ENCODE measurements around the gene CCIN.
"Not testable (repeated sequence)": the region's sequence is repeated elsewhere in the genome, so short reads cannot be mapped to it uniquely, and the experiment has no call there.

The CCIN gene

DNA sequence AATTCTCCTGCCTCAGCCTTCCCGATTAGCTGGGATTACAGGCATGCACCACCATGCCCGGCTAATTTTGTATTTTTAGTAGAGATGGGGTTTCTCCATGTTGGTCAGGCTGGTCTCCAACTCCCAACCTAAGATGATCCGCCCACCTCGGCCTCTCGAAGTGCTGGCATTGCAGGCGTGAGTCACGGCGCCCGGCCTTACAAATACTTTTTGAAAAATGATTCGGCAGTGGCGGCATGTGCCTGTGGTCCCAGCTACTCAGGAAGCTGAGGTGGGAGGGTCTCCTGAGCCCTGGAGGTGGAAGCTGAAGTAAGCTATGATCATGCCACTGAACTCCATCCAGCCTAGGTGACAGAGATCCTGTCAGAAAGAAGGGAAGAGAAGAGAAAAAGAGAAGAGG lies 9.1 kb upstream of the CCIN start:
- DNase-seq (ENCODE audit: low read depth) = not testable (repeated sequence)

DNA sequence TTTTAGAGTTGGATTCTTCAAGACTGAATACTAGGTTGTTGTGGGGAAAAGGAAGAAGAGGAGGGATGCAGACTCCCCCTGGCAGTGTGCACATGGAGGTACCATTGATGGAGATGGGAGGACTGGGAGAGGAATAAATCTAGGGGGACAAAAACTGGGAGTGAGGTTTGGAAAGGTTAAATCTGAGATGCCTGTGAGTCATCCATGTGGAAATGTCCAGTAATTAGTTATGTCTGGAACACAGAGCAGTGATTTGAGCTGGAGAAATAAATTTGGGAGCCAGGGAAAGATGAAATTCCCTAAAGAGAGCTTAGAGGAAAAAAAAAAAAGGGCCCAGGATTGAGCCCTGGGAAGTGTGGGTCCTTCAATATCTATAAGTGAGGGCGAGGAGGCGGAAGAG lies 8.0 kb upstream of the CCIN start:
- DNase-seq (ENCODE audit: low read depth) = no peak

DNA sequence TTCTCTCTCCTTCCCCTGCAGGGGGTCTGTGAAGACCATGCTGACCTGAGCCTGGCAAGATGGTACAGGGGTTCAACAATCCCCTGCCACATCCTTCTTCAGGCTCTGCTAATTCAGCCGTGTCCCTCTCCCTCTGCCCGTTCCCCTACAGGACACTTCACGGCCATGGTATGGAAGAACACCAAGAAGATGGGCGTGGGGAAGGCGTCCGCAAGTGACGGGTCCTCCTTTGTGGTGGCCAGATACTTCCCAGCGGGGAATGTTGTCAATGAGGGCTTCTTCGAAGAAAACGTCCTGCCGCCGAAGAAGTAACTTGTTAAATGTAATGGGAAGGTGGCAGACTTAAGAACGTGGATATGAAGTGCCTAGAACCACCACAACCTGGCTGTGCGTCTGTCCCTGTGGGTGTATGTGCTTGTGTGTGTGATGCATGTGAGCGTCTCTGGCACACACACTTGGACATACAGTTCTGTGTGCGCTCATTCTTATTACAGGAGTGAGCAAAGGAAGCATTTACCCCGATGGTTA lies 6.9 kb upstream of the CCIN start:
- DNase-seq (ENCODE audit: low read depth) = no peak

DNA sequence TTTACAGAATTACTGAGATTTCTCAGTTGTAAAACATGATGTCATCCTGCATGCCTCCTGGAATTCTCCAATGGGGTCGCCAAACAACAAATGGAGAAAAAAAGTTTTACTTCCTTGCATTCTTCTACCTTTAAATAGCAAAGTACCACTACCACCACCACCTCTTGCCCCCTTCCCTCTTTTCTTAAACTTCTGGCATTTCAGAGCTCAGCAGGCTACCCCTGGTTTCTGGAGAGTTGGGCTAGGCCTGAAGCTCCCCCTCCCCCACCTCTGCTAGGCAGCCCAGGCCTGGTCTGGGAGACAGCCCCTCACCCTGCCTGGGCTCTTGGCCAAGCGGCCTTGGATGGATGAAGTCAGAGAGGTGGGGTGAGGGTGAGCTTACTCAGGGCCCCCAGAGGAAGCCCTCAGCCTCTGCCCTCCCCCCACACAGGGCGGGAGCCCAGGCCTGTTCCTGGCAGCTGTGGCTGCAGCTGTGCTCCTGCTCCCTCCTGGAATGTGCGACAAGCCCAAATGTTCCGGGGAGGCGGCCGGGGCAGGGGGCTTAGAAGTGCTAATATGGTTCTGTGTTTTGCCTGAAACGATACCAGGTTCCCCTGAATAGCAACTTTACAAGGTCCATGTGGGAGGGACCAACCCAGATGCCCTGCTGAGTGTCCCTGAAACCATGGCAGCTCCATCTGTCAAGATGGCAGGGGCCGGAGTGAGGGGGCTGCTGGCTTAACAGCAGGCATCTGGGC lies 6.0 kb upstream of the CCIN start:
- DNase-seq (ENCODE audit: low read depth) = no peak

DNA sequence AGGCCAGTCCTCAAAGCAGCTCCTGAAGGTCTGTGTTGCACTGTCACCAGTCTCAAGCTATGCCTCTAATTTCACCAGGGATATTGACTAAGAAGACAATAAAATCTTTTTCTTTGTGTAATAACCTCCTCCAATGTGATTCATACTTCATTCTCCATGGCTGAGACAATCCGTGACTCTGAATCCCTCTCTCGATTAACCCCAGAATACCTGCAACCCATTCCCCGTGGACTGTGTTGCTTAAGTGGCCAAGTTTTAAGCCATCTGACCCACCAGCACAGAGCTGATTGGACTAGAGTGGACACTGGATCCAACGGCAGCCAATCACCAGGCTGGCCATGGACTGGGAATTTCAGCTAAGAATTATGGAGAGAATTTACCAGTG lies 5.4 kb upstream of the CCIN start:
- DNase-seq (ENCODE audit: low read depth) = no peak

DNA sequence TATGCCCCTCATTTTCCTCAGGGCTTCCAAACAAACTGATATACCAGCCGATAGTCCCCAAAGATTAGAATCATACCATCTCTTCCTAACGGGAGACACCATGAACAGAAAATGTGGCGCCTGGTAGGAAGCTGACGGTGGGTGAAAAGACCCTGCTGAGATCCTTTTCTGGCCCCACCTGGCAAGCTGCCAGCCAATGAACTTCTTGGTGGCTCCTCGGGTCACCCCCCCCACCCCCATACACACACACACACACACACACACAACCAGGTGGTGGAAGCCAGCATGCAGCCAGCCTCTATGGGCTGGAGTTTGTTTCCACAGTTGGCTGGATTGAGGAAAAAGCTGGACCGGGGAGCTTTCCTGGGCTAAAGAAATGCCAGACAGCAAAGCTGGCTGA lies 4.8 kb upstream of the CCIN start:
- no peak for DNase-seq (ENCODE audit: low read depth)

DNA sequence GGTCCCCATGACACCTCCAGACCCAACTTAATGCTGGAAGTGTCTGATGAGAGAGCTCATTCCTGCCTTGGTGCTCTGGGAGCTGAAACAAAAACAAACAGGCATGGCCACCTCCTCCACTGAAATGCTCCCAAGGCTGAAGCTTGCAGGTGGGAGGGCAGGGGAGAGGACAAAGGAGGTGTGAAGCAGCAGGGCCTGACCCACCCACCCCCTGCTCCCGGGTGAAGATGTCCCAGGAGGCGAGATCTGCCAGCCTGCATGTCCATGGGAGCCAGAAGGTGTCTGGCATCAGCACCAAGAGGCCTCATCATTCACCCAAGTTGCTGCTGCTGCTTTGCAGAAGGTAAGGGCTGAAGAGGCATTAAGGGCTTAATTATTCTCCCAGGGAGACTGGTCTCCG lies 4.2 kb upstream of the CCIN start:
- no peak for DNase-seq (ENCODE audit: low read depth)

DNA sequence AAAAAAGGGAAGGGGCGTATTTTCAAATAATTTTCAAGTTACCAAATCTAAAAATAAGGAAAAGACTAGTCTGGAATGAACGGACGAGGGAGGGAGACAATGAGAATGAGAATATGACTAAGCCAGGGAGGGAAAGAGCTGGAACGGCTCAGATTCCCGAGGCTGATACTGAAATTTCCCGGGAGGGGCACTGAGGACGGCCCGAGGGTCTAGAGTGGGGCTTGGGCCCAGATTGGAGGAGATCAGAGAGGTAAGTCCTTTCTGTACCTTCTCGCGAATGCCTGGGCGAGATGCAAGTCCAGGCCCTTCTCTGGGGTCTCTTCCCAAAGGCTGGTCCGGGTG lies 3.4 kb upstream of the CCIN start:
- no peak for DNase-seq (ENCODE audit: low read depth)

DNA sequence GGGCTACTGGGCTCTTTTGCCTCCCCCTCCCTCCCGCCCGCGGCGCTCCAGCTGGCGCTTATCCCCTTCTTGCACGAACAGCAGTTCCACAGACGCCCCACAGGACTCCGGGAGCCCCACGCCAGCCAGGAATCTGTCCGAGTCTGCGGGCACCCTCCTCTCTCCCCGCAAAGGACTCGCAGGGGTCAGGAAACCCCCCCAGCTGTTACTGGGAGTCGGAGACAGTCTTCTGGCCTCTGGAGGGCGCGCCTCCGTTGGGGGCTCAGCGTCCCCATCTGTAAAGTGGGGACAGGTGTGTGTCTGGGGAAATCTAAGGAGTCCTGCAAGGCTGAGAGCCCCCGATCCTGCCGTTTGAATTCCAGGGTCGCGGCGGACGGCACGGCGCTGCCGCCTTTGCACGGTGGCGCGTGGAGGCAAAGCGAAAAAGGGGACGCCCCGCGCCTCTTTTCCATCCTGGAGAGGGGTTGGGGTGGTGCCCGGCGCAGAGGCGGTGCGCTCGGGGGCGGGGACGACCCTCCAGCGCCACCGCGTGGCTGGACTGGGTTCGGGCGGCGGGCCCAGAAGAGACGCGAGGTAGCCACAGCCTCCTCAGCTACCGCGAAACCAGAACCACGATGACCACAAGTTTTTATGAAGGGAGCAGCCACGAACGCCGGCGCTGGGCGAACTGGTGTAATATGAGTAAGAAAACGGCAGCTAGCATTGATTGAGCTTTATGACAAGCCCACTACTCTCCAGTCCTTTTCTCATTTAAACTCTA lies 2.8 kb upstream of the CCIN start:
- DNase-seq (ENCODE audit: low read depth) = peak; percentile 67

DNA sequence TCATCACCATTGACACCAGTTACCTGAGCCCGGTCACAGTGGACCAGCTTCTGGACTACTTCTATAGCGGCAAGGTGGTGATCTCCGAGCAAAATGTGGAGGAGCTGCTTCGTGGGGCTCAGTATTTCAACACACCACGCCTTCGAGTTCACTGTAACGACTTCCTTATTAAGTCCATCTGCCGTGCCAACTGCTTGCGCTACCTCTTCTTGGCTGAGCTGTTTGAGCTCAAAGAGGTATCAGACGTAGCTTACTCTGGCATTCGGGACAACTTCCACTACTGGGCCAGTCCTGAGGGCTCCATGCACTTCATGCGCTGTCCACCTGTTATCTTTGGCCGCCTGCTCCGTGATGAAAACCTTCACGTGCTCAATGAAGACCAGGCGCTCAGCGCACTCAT lies 520 bp downstream of the CCIN start:
- no peak for DNase-seq (ENCODE audit: low read depth)

DNA sequence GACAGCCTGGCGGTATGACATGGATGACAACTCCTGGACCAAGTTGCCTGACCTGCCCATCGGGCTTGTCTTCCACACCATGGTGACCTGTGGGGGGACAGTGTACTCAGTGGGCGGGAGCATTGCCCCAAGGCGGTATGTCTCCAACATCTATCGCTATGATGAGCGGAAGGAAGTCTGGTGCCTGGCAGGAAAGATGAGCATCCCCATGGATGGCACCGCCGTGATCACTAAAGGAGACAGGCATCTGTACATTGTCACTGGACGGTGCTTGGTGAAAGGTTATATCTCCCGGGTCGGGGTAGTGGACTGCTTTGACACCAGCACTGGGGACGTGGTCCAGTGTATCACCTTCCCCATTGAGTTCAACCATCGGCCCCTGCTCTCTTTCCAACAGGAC lies 1.3 kb downstream of the CCIN start:
- no peak for DNase-seq (ENCODE audit: low read depth)

DNA sequence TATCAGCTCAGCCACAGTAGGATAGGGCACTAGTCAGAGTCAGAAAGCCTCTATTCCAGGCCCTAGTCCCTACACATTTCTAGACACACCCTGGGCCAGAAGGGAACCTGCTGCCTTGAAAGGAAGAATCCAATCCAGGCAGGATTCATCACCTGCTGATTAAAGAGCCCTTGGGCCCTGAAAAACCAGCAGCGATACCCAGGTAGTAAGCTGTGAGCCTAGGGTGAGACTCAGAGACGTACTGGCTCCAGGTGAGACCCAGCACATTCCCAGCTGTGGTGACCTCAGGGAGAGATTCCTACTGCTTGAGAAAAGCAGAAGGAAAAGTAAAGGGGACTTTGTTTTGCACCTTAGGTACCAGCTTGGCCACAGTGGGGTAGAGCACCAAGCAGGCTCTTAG lies 4.7 kb downstream of the CCIN start:
- DNase-seq (ENCODE audit: low read depth) = no peak

DNA sequence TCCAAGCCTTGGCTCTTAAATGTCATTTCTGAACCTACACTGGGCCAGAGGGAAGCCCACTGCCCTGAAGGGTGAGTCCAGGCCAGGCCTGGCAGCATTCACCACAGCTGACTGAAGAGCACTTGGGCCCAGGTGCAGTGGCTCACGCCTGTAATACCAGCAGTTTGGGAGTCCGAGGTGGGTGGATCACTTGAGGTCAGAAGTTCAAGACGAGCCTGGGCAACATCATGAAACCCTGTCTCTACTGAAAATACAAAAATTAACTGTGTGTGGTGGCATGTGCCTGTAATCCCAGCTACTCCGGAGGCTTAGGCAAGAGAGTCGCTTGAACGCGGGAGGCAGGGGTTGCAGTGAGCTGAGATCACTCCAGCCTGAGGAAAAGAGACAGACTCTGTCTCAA lies 5.1 kb downstream of the CCIN start:
- no peak for DNase-seq (ENCODE audit: low read depth)

DNA sequence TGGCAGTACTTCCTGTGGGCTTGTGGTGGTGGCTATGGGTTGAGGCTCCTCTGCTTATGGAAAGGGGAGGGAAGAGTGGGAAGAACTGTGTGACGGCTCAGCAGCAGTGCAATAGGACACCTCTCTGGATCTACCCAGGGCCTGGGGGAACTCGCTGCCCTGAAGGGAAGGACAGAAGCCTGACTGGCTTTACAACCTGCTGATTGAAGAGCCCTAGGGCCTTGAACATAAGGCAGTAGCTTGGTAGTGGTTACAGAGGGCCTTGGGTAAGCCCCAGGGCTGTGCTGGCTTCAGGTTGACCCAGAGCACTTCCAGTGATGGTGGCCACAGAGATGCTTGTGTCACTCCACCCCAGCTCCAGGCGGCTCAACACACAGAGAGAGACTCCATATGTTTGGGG lies 5.5 kb downstream of the CCIN start:
- no peak for DNase-seq (ENCODE audit: low read depth)

DNA sequence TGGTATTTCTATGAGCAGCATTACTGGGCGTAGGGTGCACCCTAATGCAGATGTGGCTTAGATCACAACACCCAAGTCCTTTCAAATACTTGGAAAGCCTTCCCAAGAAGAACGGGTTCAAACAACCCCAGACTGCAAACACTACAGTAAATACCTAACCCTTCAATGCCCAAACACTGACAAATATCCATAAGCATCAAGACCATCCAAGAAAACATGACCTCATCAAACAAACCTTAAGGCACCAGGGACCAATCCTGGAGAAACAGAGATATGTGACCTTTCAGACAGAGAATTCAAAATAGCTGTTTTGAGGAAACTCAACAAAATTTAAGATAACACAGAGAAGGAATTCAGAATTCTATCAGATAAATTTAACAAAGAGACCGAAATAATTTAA lies 6.0 kb downstream of the CCIN start:
- DNase-seq (ENCODE audit: low read depth) = not testable (repeated sequence)

DNA sequence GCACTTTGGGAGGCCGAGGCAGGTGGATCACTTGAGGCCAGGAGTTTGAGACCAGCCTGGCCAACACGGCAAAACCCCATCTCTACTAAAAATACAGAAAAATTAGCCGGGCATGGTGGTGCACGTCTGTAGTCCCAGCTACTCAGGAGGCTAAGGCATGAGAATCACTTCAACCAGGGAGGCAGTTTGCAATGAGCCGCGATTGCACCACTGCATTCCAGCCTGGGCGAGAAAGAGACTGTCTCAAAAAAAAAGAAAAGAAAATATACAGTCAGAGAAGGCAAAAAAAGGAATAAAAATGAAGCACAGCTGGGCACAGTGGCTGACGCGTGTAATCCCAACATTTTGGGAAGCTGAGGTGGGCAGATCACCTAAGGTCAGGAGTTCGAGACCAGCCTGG lies 7.3 kb downstream of the CCIN start:
- not testable (repeated sequence) for DNase-seq (ENCODE audit: low read depth)

DNA sequence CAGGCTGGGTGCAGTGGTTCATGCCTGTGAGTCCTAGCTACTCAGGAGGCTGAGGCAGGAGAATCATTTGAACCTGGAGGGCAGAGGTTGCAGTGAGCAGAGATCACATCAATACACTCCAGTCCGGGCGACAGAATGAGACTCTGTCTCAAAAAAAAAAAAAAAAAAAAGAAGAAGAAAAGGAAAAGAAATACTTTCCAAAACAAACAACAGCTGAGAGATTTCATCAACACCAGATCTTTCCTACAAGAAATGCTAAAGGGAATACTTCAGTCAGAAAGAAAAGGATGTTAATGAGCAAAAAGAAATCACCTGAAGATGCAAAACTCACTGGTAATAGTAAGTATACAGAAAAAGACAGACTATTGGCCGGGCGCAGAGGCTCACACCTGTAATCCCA lies 8.4 kb downstream of the CCIN start:
- no peak for DNase-seq (ENCODE audit: low read depth)

DNA sequence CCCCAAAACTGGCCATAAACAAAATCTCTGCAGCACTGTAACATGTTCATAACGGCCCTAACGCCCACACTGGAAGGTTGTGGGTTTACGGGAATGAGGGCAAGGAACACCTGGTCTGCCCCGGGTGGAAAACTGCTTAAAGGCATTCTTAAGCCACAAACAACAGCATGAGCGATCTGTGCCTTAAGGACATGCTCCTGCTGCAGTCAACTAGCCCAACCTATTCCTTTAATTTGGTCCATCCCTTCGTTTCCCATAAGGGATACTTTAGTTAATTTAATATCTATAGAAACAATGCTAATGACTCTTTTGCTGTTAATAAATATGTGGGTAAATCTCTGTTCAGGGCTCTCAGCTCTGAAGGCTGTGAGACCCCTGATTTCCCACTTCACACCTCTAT lies 11.1 kb downstream of the CCIN start:
- not testable (repeated sequence) for DNase-seq (ENCODE audit: low read depth)

DNA sequence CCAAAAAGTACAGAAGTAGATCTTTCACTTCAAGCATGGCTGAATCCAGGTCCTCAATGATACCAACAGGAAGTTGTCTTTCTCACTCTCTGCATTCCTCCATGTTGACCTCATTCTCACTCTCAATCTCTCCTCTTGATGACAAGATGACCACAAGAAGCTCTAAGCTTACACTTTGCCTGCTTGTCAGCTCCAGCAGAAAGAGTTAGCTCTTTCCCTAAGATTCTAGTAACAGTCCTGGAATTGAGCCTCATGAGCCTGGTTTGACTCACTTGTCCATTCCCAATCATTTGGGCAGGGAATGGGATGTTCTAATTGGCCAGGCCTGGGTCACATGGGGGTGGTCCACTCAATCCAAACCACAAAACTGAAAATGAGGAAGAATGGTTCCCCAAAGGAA lies 18.2 kb downstream of the CCIN start:
- no peak for DNase-seq (ENCODE audit: low read depth)

DNA sequence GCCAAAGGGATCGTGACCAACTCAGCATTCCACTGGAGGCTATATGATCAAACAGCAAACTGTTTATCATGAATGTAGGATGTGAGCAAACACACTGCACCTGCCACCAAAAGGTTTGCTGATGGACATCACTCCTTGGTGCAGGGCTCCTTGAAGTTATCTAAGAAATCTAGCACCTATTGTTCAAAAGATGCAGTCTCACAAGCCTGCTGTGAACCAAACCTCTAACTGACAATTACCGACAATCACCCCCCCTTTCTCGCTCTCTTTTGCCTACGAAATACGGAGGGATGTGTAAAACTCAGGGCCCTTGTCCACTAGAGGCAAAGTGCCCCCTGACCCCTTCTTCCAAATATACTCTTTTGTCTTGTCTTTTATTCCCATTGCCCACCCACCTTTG lies 19.0 kb downstream of the CCIN start:
- DNase-seq (ENCODE audit: low read depth) = no peak

DNA sequence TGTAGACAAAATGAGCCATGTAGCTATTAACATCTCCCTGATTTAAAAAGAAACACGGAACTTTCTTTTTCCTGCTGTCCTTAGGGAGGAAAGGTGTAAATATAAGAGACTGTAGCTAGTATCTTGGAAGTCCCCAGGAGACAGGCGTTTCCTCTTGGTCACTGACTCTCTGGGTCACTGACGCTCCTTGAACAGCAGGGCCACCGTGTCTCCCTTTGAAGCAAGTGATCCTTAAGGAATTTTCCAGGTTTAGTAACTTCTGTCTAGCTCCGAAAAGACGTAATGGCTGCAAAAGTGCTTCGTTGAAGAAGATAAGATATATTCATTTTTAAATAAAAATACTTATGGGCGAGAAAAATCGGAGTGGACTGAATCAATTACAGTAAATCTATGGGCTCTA lies 20.8 kb downstream of the CCIN start:
- no peak for DNase-seq (ENCODE audit: low read depth)

DNA sequence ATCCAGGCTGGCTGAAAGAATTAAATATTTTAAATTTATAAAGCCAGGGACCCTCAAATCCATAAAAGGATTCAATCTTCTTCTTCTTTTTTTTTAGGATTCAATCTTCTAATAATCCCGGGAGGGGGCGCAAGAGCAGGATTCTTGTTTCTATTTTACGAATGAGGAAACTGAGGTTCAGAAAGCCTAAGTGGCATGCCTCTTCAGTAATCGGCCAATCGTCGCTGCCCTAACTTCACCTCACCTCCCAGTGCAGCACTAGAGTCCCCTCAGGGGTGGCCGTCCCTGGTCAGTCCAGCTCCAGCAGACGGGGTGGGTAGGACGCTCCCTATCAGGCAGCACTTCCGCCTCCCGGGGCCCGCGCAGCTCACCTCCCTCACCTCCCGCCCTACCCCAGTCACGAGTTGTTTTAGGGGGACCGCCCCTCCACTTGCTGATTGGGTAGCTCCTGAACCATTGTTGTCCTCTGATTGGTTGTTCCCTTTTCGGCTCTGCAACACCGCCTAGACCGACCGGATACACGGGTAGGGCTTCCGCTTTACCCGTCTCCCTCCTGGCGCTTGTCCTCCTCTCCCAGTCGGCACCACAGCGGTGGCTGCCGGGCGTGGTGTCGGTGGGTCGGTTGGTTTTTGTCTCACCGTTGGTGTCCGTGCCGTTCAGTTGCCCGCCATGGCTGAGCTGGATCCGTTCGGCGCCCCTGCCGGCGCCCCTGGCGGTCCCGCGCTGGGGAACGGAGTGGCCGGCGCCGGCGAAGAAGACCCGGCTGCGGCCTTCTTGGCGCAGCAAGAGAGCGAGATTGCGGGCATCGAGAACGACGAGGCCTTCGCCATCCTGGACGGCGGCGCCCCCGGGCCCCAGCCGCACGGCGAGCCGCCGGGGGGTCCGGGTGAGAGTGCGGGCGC lies 21.5 kb downstream of the CCIN start, which contains the start of gene CLTA:
CLTA (plus strand) TSS at position 534 of the 902 bp plus-strand sequence; CDS start at position 670, 136 bp downstream.
- peak; percentile 89 for DNase-seq (ENCODE audit: low read depth)

DNA sequence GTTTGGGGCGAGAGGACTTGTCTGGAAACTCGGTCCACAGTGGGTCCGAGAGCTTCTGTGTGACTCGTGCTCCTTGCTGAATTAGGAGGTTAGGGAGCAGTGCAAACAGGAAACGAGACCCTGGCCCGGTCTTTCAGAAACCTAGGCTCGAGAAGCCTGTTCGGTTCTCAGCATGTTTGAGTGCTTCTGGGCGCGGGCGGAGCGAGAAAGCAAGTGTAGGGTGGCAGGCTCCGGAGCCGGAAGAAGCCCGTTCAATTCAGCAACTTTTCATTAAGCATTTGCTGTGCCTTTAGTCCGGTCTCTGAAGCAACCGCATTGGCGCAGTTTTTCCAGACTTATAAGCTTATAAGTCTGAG lies 22.1 kb downstream of the CCIN start:
- peak; percentile 15 for DNase-seq (ENCODE audit: low read depth)
